Mucosa of stomach (tissue), 1 donor: ENCODE measurements around the gene LEKR1.

Source experiments
- H3K27me3 ChIP-seq: one replicate; pipeline ENCODE4 v1.7.0; 2013; ENCODE audit warnings: mild to moderate bottlenecking, low read length; ENCODE audit not compliant: control insufficient read depth, insufficient read depth
- H3K36me3 ChIP-seq: one replicate; pipeline ENCODE4 v1.7.0; 2013; ENCODE audit warnings: low read length; ENCODE audit not compliant: control insufficient read depth, insufficient read depth
- H3K4me1 ChIP-seq: one replicate; pipeline ENCODE4 v1.7.0; 2013; ENCODE audit warnings: mild to moderate bottlenecking, low read length; ENCODE audit not compliant: control insufficient read depth, insufficient read depth
- H3K4me3 ChIP-seq: one replicate; pipeline ENCODE4 v1.7.0; 2013; ENCODE audit warnings: low read length
- H3K9ac ChIP-seq: one replicate; pipeline ENCODE4 v1.7.0; 2013; ENCODE audit warnings: mild to moderate bottlenecking, low read length, moderate library complexity
- H3K9me3 ChIP-seq: one replicate; pipeline ENCODE4 v1.7.0; 2013; ENCODE audit warnings: mild to moderate bottlenecking, low read length, moderate library complexity; ENCODE audit not compliant: control insufficient read depth
- donor health status: Pancreatic carcinoma.

The LEKR1 gene

DNA sequence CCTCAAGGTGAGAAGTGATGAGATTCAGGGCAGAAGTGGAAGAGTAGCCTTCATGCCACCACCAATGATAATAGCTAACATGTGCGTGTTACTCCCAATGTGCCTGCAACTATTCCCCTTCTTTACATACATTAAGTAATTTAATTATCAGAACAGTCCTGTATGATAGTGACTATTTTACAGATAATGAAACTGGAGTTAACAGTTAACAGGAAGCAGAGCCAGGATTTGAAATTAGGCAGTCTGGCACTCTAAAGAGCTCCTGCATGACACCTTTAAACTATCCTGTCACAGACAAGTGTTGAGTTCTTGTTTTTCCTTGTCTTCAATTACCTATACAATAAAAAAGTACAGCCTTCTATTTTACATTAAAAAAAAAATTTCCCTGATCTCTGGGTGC is 148.8 kb downstream of the LEKR1 start:
- Histone ChIP-seq H3K36me3 (no peaks in the 10 kb centered on the region), H3K27me3 (no peaks in the 10 kb centered on the region), H3K4me3 (no peak overlapping the region), H3K9me3 (no peaks in the 10 kb centered on the region), H3K9ac (no peak overlapping the region), H3K4me1 (no peaks in the 10 kb centered on the region)

DNA sequence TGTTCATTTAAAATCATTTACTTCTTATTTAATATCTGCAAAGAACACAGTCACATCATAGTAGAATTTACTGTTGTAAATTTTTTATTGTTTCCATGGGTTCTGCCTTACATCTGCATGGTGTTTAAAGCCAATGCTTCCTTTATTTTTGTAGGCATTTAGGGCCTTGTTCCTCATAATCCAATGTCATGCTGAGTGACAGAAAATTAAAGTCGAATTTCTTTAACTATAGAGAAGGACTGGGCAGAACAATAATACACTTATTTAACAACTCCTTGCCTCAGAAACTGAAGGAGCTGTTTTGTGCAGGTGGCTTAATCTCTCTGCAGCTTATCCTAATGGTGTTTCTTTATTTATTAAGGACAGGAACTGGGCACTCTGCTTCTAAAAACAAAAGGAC is 149.6 kb downstream of the LEKR1 start:
- no peak overlapping the region for H3K4me3 ChIP-seq
- no peaks in the 10 kb centered on the region for H3K4me1 ChIP-seq

DNA sequence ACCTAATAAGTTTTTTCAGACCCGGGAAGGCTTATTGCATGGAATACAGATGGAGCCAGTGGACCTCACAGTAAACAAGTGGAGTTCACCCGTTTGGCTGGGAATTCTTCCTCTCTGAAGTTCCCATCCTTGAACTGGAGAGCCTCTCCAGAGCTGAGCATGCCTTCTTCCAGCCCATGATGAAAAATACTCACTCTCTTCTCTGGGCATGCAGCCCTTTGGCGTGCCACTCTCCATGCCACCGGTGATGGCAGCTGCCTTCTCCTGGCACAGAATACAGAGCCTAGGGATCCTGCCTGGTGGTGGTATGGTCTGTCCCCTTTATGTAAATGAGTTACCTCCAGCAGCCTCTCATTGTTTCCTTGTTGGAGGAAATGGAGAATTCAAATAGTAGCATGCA is 150.8 kb downstream of the LEKR1 start:
- Histone ChIP-seq H3K36me3 (no peaks in the 10 kb centered on the region), H3K9ac (no peak overlapping the region), H3K9me3 (no peaks in the 10 kb centered on the region), H3K4me3 (no peak overlapping the region), H3K4me1 (no peaks in the 10 kb centered on the region), H3K27me3 (no peaks in the 10 kb centered on the region)

More for the DNA sequence above, 149.6 kb downstream of the LEKR1 start:
- no peaks in the 10 kb centered on the region for H3K27me3 ChIP-seq
- H3K9ac ChIP-seq = no peak overlapping the region
- no peaks in the 10 kb centered on the region for H3K9me3 ChIP-seq
- no peaks in the 10 kb centered on the region for H3K36me3 ChIP-seq

DNA sequence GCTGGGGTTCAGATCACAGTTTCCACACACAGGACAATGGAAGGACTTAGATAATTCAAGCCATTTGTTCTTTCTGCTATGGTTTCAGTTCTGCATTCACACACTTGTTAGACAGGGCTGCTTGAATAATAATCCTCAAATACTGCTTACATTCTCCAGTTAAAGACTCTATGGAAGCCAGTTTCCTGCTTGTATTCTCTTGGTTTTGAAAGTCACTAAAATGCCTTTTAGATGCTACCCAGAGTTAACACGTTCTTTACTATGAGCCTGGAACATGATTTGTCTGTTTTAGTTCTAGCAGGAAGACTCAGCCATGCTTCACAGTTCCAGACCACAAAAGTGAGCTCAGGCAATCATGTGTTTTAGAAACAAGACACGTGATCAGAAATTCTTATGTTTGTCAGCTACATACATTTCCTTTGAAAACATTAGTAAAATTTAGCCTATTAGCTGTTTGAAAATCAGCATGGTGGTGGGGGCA is 152.4 kb downstream of the LEKR1 start:
- no peaks in the 10 kb centered on the region for H3K9me3 ChIP-seq
- no peaks in the 10 kb centered on the region for H3K4me1 ChIP-seq
- no peak overlapping the region for H3K4me3 ChIP-seq
- no peak overlapping the region for H3K9ac ChIP-seq
- no peaks in the 10 kb centered on the region for H3K27me3 ChIP-seq
- no peaks in the 10 kb centered on the region for H3K36me3 ChIP-seq

DNA sequence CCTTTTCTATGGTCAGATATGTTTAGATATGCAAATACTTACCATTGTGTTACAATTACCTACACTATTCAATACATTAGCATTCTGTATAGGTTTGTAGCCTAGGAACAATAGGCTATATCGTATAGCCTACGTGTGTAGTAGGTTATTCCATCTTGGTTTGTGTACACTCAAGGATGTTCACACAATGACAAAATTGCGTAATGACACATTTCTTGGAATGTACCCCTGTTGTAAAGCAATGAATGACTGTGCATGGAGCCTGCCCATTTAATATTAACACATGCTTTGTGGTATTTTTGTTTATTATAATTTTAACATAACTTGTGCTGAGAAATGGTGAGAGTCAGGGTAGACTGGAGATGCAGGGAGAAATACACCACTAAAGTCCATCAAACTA is 154.9 kb downstream of the LEKR1 start:
- no peaks in the 10 kb centered on the region for H3K9me3 ChIP-seq
- H3K36me3 ChIP-seq = no peaks in the 10 kb centered on the region
- no peak overlapping the region for H3K9ac ChIP-seq
- no peaks in the 10 kb centered on the region for H3K27me3 ChIP-seq
- no peaks in the 10 kb centered on the region for H3K4me1 ChIP-seq
- H3K4me3 ChIP-seq = no peak overlapping the region

DNA sequence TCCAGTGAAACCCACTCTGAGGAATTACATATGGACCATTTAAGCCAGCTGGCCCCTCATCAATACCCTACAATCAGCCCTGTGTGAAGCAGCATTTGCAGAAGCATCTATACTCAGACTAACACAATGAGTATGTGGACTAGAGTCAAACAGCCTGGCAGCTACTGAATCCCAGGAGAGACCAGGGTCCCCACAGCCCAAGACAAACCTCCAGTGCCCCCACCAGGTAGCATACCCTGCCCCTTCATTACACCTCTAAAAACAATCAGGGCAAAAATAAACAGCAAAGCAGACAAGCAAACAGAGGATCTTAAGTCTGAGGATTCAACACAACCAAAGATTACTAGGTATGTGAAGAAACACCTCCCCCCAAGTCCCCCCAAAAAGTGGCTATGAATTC is 157.4 kb downstream of the LEKR1 start:
- H3K27me3 ChIP-seq = peaks cover 4% of the 10 kb centered on the region
- H3K9me3 ChIP-seq = no peaks in the 10 kb centered on the region
- no peaks in the 10 kb centered on the region for H3K36me3 ChIP-seq
- H3K4me1 ChIP-seq = no peaks in the 10 kb centered on the region
- H3K9ac ChIP-seq = no peak overlapping the region
- H3K4me3 ChIP-seq = no peak overlapping the region

DNA sequence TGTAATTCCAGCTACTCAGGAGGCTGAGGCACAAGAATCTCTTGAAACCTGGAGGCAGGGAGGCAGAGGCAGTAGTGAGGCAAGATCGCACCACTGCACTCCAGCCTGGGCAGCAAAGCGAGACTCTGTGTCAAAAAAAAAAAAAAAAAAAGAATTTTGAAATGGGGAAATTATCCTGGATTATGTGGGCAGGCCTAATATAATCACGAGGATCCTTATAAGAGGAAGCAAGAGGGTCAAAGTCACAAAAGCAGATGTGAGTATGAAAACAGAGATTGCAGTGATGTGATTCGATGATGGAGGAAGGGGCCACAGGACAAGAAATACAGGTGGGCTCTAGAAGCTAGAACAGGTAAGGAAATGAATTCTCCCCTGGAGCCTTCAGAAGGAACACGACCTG is 159.6 kb downstream of the LEKR1 start:
- Histone ChIP-seq H3K9ac (no peak overlapping the region), H3K4me1 (no peaks in the 10 kb centered on the region), H3K27me3 (peaks cover 4% of the 10 kb centered on the region), H3K9me3 (no peaks in the 10 kb centered on the region), H3K4me3 (no peak overlapping the region), H3K36me3 (no peaks in the 10 kb centered on the region)

DNA sequence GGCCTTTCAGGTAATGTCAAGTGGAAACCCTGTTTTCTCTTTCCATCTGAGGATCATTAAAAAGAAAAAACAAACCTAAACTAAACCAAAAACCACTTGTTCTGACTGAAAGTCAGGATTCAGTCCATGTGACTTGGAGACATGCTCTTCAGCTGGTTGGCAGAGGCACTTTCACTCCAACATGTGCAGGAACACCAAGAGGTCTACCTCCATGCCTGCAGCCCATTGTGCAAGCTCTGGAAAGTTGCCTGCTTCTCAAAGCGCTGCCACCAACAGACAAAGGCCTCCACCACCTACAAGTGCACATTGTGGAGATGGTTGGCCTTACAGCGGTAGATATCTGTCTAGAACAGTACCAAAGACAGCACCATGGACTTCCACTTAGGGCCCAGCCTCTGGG is 161.8 kb downstream of the LEKR1 start:
- H3K4me3 ChIP-seq = no peak overlapping the region
- no peak overlapping the region for H3K9ac ChIP-seq
- peaks cover 4% of the 10 kb centered on the region for H3K27me3 ChIP-seq
- H3K4me1 ChIP-seq = no peaks in the 10 kb centered on the region
- no peaks in the 10 kb centered on the region for H3K36me3 ChIP-seq
- no peaks in the 10 kb centered on the region for H3K9me3 ChIP-seq

DNA sequence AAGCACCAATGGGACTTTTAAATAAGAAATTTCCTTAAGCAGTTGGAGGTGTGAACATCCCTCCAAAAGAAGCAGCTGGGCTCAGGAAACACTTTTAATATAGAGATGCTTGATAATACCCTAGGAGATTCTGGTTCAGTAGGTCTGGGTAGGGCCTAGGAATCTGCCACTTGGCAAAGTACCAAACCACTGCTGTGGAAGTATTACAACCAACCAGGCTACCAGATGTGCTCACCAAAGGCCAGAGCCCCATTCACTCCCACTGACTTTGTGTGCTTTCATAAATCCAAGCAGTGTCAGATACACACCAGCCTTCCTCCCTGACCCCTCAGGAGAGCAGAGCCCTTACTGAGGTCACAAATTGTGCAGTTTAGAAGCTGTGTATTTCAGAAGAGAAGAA is 171.2 kb downstream of the LEKR1 start:
- H3K9me3 ChIP-seq = no peaks in the 10 kb centered on the region
- H3K36me3 ChIP-seq = no peaks in the 10 kb centered on the region
- H3K4me1 ChIP-seq = no peaks in the 10 kb centered on the region
- no peak overlapping the region for H3K4me3 ChIP-seq
- H3K27me3 ChIP-seq = no peaks in the 10 kb centered on the region
- H3K9ac ChIP-seq = no peak overlapping the region

DNA sequence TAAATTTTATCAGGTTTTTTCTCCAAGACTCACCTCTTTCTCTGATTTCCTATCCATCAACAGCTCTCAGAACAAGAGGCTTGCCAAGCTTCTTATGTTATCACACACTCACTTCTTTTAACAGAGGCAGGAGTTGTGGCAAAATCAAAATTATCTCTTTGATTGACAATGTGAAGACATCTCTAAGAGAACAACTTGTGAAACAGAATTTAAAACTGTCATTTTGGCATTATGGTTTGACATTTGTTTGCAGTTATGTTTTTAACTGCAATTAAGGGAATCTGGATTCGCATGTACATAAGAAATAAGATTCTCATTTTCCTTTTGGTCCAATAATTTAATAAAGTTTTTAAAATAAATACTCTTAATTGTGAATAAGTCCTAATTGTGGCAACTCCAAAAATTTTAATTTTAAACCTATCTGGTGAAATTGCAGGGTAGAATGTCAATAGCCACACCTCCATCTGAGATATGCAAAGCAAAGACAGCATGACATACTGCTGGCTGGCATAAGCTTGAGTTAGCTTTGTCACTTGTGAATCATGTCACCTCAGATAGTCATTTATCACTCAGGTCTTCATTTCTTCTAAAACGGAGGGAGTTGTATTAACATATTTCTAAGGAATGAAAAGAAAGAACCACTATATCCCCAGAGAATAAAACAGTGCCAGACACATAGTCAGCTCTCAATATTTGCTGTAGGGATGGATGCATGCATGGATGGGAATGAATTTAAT is 175.2 kb downstream of the LEKR1 start:
- Histone ChIP-seq H3K9me3 (no peaks in the 10 kb centered on the region), H3K27me3 (no peaks in the 10 kb centered on the region), H3K36me3 (no peaks in the 10 kb centered on the region)

DNA sequence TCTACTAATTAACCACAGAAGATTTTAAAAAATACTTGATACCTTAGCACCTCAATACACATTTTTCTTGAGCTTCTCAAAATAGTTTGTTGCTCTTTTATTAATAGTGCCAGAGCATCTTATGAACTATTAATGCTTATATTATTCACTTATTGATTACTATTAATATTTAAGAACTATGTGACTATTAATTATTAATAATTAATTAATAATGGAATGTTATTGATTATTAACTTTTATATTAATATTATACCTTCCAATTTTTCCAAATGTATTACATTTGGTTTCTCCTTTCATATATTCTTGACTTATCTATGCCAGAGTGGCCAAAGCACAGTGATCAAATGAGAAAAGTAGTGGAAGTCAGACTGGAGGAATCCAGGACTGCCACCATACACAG is 195.5 kb downstream of the LEKR1 start:
- Histone ChIP-seq H3K4me1 (no peaks in the 10 kb centered on the region), H3K4me3 (no peak overlapping the region), H3K9ac (no peak overlapping the region), H3K27me3 (no peaks in the 10 kb centered on the region), H3K36me3 (no peaks in the 10 kb centered on the region), H3K9me3 (no peaks in the 10 kb centered on the region)

More for the DNA sequence above, 175.2 kb downstream of the LEKR1 start:
- no peaks in the 10 kb centered on the region for H3K4me1 ChIP-seq
- no peak overlapping the region for H3K4me3 ChIP-seq
- H3K9ac ChIP-seq = no peak overlapping the region

DNA sequence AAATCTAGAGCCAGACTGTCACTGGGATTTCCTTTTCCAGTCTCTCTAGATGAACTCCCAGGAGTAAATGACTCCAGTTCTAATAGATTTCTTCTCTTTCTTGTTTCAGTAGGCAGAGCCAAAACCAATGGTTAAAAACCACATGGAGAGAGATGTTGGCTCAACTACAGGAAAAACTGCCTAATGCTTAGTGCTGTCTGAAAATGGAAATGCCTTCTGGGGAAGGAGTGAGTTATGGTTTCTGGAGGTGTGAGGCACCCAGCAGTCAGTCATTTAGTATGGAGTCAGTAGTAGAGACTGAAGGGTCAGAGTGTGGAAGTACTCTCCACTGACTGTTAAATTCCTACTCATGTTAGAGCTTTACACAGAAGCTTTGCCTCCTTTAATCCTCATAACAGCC is 197.1 kb downstream of the LEKR1 start:
- H3K4me1 ChIP-seq = no peaks in the 10 kb centered on the region
- no peak overlapping the region for H3K4me3 ChIP-seq
- H3K36me3 ChIP-seq = no peaks in the 10 kb centered on the region
- no peaks in the 10 kb centered on the region for H3K9me3 ChIP-seq
- no peaks in the 10 kb centered on the region for H3K27me3 ChIP-seq
- H3K9ac ChIP-seq = no peak overlapping the region

DNA sequence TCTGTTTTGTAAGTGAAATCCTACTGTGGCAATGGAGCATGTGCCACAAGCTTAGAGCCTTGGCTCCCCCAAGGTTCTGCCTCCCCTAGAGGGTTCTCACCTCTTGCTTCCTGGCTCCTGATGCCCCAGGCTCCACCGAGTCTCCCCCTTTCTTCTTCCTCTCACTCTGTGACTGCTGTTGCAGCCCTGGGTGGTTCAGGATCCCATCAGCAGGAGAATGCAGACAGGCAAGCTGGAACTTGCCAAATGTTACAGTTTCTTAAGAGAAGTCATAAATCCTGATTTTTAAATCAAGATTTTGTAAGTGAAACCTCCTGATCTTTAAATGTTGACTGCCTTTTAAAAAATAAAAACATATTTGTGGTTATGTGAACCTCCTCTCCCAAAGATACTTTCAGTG is 199.9 kb downstream of the LEKR1 start:
- H3K9ac ChIP-seq = no peak overlapping the region
- H3K4me1 ChIP-seq = no peaks in the 10 kb centered on the region
- H3K36me3 ChIP-seq = no peaks in the 10 kb centered on the region
- no peaks in the 10 kb centered on the region for H3K27me3 ChIP-seq
- no peaks in the 10 kb centered on the region for H3K9me3 ChIP-seq
- H3K4me3 ChIP-seq = no peak overlapping the region
